Activated gamma-delta T cell (primary cell): ENCODE data around the gene PTP4A1.

ENCODE experiments used
- DNase-seq: peaks from one replicate; lab custom pipeline; 2025; lab: John Stamatoyannopoulos, UW

PTP4A1 gene

DNA sequence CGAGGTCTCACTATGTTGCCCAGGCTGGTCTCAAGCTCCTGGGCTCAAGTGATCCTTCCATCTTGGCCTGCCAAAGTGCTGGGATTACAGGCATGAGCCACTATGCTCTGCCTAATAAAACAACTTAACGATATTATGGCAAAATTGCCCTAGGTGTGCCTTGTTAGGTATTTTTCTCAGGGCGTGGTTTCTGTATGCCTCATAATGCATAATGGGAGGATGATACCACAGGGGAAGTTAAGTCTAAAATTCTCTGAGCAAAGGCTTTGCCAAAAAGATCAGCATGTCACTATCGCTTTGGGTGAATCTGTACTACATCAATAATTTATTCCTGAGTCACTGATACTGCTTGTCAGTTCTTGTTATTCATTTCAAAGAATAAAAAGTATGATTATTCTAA, 15.9 kb upstream of the PTP4A1 start:
- DNase-seq = no peak

DNA sequence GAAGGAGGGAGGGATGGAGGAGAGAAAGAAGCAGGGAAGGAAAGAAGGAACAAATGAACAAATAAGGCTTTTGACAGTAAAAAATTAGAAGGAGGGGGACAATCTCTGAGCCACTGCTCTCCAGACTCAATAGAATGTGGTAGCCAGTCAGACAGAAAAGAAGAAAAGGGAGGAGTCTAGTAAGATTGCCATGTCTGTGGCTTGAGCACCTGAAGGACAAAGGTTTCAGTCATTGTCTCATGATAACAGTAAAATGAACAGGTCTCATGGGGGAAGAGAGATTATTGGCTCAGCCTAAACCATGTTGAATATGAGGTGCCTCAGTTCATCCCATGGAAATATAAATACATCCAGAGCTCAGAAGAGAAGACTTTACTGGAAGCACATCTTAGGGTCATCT, 14.0 kb upstream of the PTP4A1 start:
- DNase-seq = no peak

DNA sequence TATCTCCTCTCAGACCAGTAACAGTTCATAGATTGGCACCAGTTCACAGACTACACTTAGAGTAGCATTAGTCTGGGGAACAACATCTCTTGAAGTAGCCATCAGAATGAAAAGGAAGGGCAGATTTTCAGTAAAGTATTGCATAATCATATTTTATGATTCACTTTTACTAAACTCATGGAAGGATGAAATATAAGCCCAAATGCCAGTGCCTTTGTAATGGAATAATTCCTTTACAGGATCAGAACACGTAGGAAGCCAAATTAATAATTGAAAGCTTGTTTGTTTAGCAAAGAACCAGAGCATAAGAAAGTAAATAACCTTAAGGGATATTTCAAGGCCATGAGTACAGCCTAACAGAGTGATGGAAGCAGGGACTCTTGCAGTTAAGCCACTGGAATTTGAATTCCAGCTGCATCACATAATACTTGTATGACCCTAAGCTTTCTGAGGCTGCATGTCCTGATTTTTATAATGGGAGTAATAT, 11.4 kb upstream of the PTP4A1 start:
- DNase-seq = no peak

DNA sequence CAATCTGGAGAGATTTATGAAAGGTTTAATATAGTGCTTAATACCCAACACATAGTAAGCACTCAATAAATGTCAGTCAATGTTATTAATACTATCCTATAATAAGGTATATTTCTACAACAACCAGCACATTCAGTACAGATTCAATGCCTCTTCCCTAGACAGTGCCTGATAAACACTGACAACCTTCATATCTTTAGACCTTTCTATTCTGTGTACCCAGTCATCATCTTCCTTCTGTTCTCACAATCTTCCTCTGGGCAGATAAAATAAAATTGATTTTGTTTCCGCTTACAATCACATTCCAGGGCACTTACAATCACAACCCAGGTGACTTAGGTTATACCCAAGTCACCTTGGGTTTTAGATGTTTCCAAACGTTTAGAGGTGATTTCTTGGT, 11.0 kb upstream of the PTP4A1 start:
- no peak for DNase-seq

DNA sequence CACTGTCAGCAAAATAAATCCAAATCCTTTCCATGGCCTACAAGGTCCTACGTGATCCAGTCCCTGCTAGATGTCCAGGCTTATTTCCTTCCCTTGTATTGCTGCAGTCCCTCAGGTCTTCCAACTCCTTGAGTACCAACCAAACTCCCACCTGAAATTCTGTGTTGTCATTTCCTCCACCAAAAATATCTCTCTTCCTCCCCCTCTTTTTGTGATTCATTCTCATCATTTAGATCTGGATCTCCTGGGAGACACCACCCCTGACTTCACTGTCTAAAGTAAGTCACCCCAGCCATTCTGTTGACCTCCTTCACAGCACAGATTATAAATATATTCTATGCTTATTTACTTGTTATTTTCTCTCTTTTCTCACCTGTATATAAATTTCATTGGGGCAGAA, 9.0 kb upstream of the PTP4A1 start:
- no peak for DNase-seq

DNA sequence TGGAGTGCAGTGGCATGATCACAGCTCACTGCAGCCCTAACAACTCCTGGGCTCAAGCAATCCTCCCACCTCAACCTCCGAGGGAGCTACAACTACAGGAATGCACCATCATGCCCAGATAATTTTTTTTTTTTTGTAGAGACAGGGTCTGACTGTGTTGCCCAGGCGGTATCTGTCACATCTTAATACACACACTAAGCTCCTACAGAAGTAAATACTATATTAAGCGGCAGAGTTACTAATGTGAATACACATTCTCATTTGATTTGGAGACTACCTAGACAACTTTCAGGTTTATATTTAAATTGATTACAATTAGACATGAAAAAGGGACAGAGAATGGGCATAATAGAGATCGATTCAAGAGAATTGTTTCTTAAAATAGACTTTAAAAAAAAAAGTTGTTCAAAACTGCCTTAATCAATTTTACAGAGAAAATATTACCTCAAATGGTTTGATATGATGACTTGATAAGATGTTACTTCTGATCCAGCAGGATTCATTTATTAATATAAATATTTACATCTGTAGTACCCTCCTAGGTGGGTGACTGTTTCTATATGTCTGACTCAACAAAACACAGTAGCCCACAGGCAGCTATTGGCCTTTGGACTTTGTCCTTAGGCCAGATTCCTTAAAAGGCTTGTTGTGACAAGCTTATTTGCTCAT, 7.1 kb upstream of the PTP4A1 start:
- no peak for DNase-seq

DNA sequence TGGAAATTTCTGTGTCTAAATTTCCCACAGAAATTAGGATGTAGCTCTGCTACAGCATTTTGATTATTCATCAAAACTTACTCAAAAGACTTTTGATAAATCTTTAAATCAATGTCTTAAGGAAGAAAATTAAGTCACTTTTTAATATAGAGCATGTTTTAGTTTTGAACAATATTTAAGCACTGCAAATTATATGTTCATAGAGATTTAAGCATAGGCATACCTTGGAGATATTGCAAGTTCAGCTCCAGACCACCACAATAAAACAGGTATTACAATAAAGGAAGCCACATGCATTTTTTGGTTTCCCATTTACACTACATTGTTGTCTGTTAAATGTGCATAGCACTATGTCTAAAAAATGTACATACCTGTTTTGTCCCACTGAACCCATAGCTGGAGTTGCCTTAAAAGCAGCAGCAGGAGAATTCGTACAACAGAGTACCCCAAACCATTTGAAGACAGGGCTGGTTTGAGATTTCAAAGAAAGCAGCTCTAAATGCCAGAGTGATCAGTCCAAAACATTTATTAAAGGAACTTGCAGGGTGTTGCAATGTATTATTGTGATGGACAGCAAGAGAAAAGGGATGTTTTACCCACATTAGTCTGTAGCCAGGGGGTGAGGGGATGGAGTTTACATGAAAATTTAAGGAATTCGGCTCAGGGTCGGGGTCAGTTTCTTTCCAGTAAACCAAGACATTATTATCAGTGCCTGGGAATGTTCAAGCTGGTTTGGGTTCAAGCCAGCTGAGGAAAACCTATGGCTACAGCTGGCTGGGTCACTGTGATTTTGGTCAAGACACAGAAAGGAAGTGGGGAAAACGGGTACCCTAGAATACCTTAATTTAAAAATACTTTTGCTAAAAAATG, 6.3 kb upstream of the PTP4A1 start:
- no peak for DNase-seq

DNA sequence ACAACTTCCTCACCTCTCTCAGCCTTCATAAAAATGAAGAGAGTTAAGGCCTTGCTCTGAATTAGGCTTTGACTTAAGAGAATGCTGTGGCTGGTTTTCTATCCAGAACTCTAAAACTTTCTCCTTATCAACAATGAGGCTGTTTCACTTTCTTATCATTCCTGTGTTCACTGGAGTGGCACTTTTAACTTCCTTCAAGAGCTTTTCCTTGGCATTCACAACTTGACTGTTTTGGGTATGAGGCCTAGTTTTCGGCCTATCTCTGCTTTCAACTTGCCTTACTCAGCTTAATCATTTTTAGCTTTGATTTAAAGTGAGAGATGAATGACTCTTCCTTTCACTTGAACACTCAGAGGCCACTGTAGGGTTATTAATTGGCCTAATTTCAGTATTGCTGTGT, 4.3 kb upstream of the PTP4A1 start:
- DNase-seq = no peak

DNA sequence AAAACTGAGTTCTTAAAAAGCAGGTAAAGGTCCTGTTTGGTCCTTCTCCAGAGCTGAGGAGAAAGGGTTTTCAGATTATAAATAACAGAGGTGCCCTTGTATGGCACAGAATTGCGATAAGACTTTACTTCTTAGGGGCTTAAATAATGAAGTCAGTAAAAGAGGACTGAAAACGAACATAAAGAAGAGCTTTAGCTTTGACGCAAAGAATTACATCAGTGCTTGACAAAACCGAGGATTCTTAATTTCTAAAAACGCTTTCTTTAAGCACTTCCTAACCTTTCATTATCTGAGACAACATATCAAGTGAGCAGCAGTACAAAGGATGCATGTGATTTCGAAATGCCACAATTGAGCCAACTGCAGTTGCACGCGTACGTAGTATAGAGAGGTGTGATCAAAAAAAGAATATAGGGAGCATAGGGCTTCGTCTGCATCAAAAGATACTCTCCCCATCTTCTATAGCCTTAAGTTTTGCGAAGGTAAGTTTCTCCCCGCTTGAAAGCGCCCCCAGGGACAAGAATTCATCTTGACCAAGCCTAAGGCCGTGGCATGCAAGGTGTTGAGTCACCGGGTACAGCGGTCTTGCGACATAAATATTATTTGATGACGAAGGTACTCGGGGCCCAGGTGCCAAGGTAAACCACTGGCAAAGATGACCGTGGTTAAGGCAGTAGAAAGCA, 778 bp upstream of the PTP4A1 start:
- DNase-seq = no peak

DNA sequence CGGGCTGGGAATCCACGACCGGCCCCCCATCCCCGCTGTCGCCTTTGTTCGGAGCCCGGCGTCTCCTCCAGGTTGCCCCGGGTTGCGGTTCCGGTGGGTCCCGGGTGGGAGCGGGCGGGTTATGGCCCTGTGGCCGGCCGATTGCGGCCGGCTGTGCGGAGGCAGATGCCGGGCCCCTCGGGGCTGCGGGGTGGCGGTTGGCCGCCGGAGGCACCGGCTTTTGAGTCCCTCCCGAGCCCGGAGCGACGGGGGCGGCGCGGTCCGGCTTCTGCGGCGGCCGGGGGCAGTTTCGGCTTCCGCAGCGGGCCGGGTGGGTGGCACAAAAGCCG, 431 bp downstream of the PTP4A1 start:
- DNase-seq = peak; percentile 51

DNA sequence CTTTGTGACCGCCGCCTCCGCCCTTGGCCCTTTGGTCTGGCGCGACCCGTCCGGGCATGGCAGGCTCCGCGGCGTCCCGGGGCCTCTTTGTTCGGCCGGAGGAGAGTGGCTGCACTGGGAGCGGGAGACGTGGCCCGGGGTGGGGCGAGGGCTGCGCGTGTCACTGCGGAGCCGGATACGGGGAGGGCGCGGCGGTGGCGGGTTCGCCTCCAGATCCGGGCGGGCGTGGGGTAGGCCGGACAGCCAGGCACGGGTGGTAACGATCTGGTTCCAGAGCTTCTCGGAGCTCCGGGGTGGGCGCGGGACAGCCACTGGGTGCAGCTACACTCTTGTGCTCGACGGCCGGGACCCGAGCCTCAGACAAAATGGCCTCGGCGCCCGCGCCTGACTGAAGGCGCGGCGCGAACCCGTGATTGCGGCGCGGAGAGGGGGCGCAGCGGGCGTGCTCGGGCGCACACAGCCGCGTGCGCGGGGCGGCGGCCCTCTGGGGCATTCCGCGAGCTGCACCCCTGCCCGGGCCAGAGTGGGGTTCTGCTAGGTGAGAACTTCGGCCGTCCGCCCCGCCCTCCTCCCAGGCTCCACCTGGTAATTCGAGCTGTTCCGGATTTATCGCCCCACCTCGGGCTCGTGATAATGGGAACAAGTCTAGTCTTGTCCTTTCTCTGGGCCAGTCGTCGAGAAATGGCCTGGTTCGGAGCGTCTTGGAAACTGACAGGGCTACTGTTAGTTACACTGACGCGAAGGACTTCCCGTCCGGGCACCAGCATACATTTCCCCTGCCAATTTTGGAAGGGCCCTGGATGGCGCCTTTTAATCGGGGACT, 1.0 kb downstream of the PTP4A1 start:
- peak; percentile 65 for DNase-seq

DNA sequence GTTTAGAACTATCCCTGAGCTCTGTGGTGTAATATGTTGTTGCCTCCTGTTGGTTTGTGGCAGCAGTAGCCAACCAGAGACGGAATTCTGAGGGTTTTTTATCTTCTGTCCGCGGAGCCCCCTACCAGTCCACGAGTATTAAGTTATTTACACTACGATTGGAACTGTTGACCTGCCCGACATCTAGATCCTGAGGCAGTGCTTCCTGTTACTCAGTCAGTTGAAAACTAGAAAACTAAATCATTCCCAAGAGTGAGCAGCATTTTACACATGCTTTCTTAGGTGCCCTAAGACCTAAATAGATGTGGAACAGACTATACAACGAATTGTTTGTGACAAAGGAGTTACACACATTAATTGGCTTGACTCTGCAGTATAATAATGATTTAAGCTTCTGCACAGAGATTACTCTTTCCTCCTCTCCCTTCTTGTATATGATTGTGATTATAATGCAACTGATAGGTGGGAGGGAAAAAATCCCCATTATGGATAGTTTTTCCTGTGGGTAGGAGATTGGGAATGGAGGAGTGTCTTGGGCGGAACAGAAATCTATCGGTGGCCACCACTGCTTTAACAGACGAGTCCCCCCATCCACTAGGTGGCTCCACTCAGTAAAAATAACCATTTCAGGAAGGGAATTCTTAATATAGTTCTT, 1.7 kb downstream of the PTP4A1 start:
- no peak for DNase-seq

DNA sequence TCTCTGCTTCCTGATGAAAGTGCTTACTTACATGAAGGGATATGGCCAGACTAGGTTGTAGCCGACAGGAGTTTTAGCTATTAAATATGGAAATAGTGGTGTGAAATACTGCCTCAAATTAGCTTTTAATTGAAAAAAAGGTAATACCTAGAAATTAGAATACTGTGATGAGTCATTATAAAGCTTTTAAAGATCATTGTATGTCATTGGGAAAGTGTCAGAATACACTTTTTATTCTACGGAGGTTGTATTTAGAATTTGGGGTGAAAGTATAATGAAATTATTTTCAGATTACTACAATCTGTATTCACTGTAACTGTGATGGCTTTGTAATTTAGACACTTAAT, 2.2 kb downstream of the PTP4A1 start:
- DNase-seq = no peak

DNA sequence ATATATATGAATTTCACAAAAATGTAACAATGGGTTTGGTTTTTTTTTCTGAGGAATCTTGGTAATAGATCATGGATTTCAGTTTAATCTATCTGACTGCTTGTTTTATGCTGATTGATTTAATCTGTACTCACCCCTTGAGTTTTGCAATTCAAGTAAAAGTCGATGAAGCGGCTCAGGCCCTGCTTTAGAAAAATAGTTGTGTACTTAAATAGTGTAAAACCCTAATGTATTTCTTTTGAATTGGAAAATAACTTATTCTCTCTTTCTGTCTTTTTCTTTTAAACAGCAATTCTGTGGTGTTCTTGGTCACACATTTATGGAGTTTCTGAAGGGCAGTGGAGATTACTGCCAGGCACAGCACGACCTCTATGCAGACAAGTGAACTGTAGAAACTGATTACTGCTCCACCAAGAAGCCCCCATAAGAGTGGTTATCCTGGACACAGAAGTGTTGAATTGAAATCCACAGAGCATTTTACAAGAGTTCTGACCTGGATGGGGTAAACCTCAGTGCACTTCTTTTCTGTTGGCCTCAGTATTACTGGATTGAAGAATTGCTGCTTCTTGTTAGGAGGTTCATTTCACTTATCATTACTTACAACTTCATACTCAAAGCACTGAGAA, 4.0 kb downstream of the PTP4A1 start:
- DNase-seq = no peak

DNA sequence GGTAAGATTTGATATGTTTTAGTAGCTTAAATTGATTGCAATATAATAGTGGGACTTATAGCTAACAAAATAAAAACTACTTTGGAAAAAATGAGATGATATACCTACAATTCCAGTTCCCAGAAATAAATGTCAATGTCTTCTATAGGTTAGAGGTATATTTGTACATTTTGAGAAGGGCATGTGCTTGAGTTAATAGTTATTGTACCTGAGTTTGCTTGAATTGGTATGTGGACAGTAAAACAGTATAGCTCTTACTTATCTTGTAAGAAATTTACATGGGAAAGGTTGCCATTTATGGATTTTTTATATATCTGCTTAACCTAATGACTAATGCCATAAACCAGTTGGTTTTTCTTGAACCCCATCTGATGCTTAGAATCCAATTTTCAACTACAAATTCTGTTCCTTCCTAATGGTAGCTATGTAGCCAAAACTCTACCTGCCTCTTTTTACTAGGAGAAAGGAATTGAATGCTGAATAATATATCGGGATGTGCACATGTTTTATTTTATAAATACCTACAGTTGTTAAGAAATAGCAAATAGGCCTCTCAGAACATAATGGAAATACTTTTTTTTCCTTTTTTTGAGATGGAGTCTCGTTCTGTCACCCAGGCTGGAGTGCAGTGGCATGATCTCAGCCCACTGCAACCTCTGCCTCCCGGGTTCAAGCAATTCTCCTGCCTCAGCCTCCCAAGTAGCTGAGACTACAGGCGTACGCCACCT, 4.9 kb downstream of the PTP4A1 start:
- DNase-seq = no peak

DNA sequence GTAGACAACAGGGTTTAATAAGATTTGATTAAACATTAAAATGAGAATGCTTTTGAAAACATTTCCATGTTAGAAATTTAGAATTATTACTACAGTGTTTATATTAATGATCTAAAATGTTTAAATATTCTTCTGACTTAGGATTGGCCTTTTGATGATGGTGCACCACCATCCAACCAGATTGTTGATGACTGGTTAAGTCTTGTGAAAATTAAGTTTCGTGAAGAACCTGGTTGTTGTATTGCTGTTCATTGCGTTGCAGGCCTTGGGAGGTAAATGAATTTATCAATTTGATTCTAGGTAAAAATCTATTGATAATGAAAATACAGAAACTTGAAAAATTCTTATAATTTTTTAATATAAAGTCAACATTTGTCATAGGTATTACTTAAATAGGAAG, 6.5 kb downstream of the PTP4A1 start:
- no peak for DNase-seq

DNA sequence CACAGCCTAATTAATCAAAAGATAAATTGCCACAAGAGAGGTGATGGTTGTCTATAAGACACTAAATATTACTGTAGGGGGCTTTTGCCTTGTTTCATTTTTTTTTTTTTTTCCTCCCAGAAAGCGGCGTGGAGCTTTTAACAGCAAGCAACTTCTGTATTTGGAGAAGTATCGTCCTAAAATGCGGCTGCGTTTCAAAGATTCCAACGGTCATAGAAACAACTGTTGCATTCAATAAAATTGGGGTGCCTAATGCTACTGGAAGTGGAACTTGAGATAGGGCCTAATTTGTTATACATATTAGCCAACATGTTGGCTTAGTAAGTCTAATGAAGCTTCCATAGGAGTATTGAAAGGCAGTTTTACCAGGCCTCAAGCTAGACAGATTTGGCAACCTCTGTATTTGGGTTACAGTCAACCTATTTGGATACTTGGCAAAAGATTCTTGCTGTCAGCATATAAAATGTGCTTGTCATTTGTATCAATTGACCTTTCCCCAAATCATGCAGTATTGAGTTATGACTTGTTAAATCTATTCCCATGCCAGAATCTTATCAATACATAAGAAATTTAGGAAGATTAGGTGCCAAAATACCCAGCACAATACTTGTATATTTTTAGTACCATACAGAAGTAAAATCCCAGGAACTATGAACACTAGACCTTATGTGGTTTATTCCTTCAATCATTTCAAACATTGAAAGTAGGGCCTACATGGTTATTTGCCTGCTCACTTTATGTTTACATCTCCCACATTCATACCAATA, 7.8 kb downstream of the PTP4A1 start:
- DNase-seq = no peak

DNA sequence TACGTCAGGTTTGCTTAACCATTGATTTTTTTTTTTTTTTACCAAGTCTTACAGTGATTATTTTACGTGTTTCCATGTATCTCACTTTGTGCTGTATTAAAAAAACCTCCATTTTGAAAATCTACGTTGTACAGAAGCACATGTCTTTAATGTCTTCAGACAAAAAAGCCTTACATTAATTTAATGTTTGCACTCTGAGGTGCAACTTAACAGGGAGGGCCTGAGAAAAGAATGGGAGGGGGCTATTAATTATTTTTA, 8.4 kb downstream of the PTP4A1 start:
- no peak for DNase-seq

DNA sequence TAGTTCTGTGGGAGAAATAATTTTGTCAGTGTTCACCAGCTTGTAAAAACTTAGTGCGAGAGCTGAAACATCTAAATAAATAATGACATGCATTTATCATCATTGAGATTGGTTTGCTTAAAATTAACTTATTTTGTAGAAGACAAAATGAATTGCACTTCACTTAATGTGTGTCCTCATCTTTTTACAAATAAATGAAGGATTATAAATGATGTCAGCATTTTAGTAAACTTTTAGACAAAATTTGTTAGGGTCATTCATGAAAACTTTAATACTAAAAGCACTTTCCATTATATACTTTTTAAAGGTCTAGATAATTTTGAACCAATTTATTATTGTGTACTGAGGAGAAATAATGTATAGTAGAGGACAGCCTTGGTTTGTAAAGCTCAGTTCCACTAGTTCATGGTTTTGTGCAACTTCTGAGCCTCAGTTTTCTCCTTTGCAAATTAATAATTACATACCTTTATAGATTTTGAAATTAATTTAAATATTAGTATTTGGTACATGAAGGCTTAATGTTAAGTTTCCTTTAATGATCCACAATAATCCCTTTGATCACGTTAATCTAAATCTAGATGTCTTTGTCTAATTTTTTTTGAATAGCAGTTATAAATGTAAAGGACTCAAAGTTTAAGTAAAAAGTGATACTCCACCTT, 9.2 kb downstream of the PTP4A1 start:
- DNase-seq = no peak
